Measurements from ENCODE around the gene CLEC18A. TPM values are rescaled to one million over a fixed set of nuclear protein-coding genes. Genes with fewer than 3 reads are reported as not detected.

CLEC18A gene
- total and polyA plus RNA-seq, 2 of the 8 experiments (the other 6 are each of a cell fraction or from before 2014, with no cell fraction given): 1.3 to 1.4 TPM

- no peak overlapping the region for H3K9ac ChIP-seq (replicated peaks in 1 of 4; ENCODE audit: extremely low read depth in 1 of 4, low read depth in 3 of 4, low read length in 3 of 4)
- no peak for FAIRE-seq
Measured at GRCh38 chr16:69932691-69933392, 18.3 kb upstream of the CLEC18A start.

More at GRCh38 chr16:69932691-69933392, 18.3 kb upstream of the CLEC18A start:
- H3K27me3 ChIP-seq (replicated peaks in 1 of 4; ENCODE audit: control insufficient read depth in 3 of 4, extremely low read depth in 1 of 4, insufficient read depth in 3 of 4, low read length in 3 of 4): no peaks in the 10 kb centered on the region
- no peaks in the 10 kb centered on the region for H3K23me2 ChIP-seq (ENCODE audit: low read depth, low read length)
- no peak overlapping the region for H3K4me2 ChIP-seq (ENCODE audit: insufficient read depth in 1 of 2, low read depth in 2 of 2, low read length in 2 of 2)
- H3K27ac ChIP-seq (ENCODE audit: low read depth, low read length): no peak overlapping the region
- H4K91ac ChIP-seq (replicated peaks; ENCODE audit: insufficient read length, low read length): no peak overlapping the region
- no peak overlapping the region for H2AFZ ChIP-seq (ENCODE audit: low read length)
- DNase-seq (ENCODE audit: low read depth in 1 of 2, low spot score in 2 of 2): no peak
- no peaks in the 10 kb centered on the region for H3K79me2 ChIP-seq (ENCODE audit: control insufficient read depth in 1 of 2, insufficient read depth in 2 of 2, low read length in 2 of 2)
- H4K20me1 ChIP-seq (replicated peaks in 1 of 2; ENCODE audit: control insufficient read depth in 1 of 2, insufficient read depth in 2 of 2, low read length in 2 of 2): peaks cover 0 to 1% of the 10 kb centered on the region in 2 experiments
- no peak overlapping the region for H3K14ac ChIP-seq (ENCODE audit: insufficient read length)
- no peak overlapping the region for H2BK120ac ChIP-seq (replicated peaks; ENCODE audit: low read depth, low read length)
- no peaks in the 10 kb centered on the region for H3K79me1 ChIP-seq (ENCODE audit: low read depth, low read length)
- peaks cover 0 to 2% (median under 1%) of the 10 kb centered on the region in 4 experiments; a peak in 2 of 7 replicates for H3K4me1 ChIP-seq (replicated peaks in 1 of 4; ENCODE audit: control insufficient read depth in 3 of 4, insufficient read depth in 4 of 4, low read length in 3 of 4)
- POLR2A ChIA-PET (ENCODE audit: partially characterized antibody): no interaction called here
- H2BK12ac ChIP-seq (ENCODE audit: low read depth, low read length): no peak overlapping the region
- no peak for TF ChIP-seq SIN3A (conservative IDR thresholded peaks at IDR 0.05 in 1 of 2, IDR thresholded peaks at IDR 0.05 in 1 of 2; ENCODE audit: low read depth in 1 of 2, low read length in 2 of 2)
- TF ChIP-seq SP1 (IDR thresholded peaks at IDR 0.05; ENCODE audit: low read depth, low read length): no peak
- no peak for TF ChIP-seq SRF (IDR thresholded peaks at IDR 0.05; ENCODE audit: low read depth, low read length)
- TF ChIP-seq RNF2 (IDR thresholded peaks at IDR 0.05; ENCODE audit: borderline replicate concordance, low read depth, low read length, missing control alignments, poor library complexity, severe bottlenecking): no peak
- TF ChIP-seq PHF8 (conservative IDR thresholded peaks at IDR 0.05; ENCODE audit: low read depth, low read length): no peak
- TF ChIP-seq EP300 (IDR thresholded peaks at IDR 0.05; ENCODE audit: borderline replicate concordance in 1 of 2, low read depth in 2 of 2, low read length in 2 of 2): no peak
- no peak for TF ChIP-seq CEBPB (IDR thresholded peaks at IDR 0.05; ENCODE audit: low read depth, low read length)
- no peak overlapping the region for H4K5ac ChIP-seq (ENCODE audit: insufficient read length, low read depth, low read length)
- no peak overlapping the region for H3K18ac ChIP-seq (ENCODE audit: extremely low read depth, low read length)
- CTCF ChIA-PET (ENCODE audit: partially characterized antibody): interaction anchor here (1.0 to 9.6 kb wide), 3 partner anchors 9 to 134 kb away, joined by 3 to 123 read pairs (median 23); no protein-coding TSS in a partner anchor
- no peak overlapping the region for H2BK5ac ChIP-seq (ENCODE audit: low read depth, low read length)
- H3K36me3 ChIP-seq (ENCODE audit: control insufficient read depth in 2 of 4, insufficient read depth in 4 of 4, low read length in 3 of 4): peaks cover 0 to 11% (median 9%) of the 10 kb centered on the region in 4 experiments; a peak in 5 of 8 replicates
- no peak overlapping the region for H3K4me3 ChIP-seq (ENCODE audit: extremely low read depth in 1 of 4, insufficient read depth in 2 of 4, low read depth in 3 of 4, low read length in 4 of 4)
- H3K9me3 ChIP-seq (ENCODE audit: insufficient read depth in 2 of 2, low read depth in 1 of 2, low read length in 1 of 2): no peaks in the 10 kb centered on the region
- H3K23ac ChIP-seq (ENCODE audit: insufficient read length): no peak overlapping the region
- no peak overlapping the region for H2BK15ac ChIP-seq (ENCODE audit: low read length)
- 92% methylated on average over 27 of the region's 27 CpGs; no CpG with 5 or more reads in 1 of the 2 experiments for WGBS, 2 experiments (ENCODE audit: extremely low coverage in 1 of 2, insufficient coverage in 1 of 2, insufficient read length in 1 of 2, insufficient replicate concordance in 2 of 2, low coverage in 1 of 2, low lambda C conversion rate in 2 of 2, missing lambda C conversion rate in 1 of 2)
- no peak overlapping the region for H3K56ac ChIP-seq (replicated peaks; ENCODE audit: insufficient read length, low read depth, low read length)
- H2BK20ac ChIP-seq (ENCODE audit: low read length): no peak overlapping the region
- no peak overlapping the region for H2AK5ac ChIP-seq (ENCODE audit: low read depth, low read length)
- H4K8ac ChIP-seq (ENCODE audit: extremely low read depth, insufficient read depth, low read length): 0 out of 2 replicates have a peak overlapping the region, but pooled peaks have one; percentile 15
- no peak overlapping the region for H3K4ac ChIP-seq (replicated peaks; ENCODE audit: insufficient read length, low read depth, low read length)

Measured in H1 (cell line).